GM18502 (cell line): ENCODE results near the gene CTSA.

Experiments
- ATAC-seq: cut with Tn5 transposase; IDR thresholded peaks from one replicate; pipeline ENCODE4 v1.9.1; 2021; ENCODE audit warnings: mild to moderate bottlenecking; ENCODE audit not compliant: unreplicated experiment, poor library complexity

The CTSA gene

GRCh38 chr20:45890985-45891983 lies at the start of gene CTSA, which contains the start of gene NEURL2:
Gene CTSA, plus strand, starts transcription at chr20:45891335. Its CDS starts 234 bp downstream, at chr20:45891569.
Gene NEURL2, minus strand, starts transcription at chr20:45891208. Its CDS starts 217 bp downstream, at chr20:45890991.
- ATAC-seq: peak; percentile 79

GRCh38 chr20:45841407-45842129 lies 49.6 kb upstream of the CTSA start:
- ATAC-seq: no peak

- ATAC-seq: no peak
These were observed 48.8 kb upstream of the CTSA start for GRCh38 chr20:45842169-45842812.

- ATAC-seq: no peak
These were observed 47.6 kb upstream of the CTSA start for GRCh38 chr20:45843506-45843905.

DNA sequence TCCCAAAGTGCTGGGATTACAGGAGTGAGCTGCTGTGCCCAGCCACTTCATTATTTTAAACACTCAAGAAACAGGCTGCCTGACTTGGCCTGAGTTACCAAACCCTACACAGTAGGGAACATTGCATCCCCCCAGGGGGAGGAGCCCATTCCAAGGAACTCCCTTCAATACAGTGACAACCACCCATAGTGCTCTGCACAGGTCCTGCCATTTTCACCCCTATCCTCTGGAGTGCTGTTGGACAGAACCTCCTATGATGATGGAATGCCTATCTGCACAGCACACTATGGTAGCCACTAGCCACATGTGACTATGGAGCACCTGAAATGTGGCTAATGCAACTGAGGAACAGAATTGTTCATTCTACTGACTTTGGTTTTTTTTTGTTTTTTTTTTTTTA lies 45.7 kb upstream of the CTSA start:
- ATAC-seq: no peak

GRCh38 chr20:45848421-45848820 lies 42.7 kb upstream of the CTSA start:
- ATAC-seq: no peak

- ATAC-seq: no peak
These were observed 42.1 kb upstream of the CTSA start for GRCh38 chr20:45848969-45849582.

- ATAC-seq: no peak
These were observed 40.9 kb upstream of the CTSA start for GRCh38 chr20:45850238-45850637.

DNA sequence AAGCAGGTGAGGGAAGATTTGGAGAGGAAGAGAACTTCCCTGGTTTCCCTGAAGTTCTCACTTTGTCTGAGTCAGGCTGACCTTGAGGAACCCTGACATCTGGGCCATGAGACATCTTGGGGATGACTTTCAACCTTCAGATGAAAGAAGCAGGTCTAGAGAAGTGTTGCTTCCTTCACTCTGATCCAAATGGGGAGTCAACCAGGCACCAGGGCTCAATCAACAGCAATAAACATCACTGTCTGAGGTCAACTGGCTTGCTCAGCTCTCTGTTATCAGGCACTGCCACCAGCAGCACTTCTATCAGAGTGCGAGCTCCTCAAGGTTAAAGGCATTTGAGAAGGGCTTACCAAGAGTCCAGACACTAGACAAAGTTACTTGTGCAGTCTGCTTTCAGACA lies 40.2 kb upstream of the CTSA start:
- no peak for ATAC-seq

GRCh38 chr20:45851501-45851900 lies 39.6 kb upstream of the CTSA start:
- no peak for ATAC-seq

DNA sequence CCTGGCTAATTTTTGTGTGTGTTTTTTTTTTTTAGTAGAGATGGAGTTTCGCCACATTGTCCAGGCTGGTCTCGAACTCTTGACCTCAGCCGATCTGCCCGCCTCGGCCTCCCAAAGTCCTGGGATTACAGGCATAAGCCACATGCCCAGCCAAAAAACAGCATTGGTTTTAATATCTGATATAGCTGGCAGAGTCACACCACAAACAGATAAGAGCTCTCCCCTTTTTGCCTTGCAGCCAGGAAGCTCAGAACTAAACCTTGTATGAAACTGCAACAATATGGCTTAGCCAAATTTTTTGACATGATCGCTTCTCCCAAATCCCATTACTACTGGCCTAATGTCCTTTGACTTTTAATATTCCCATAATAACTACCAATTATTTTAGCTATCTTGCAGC lies 38.8 kb upstream of the CTSA start:
- ATAC-seq: no peak

DNA sequence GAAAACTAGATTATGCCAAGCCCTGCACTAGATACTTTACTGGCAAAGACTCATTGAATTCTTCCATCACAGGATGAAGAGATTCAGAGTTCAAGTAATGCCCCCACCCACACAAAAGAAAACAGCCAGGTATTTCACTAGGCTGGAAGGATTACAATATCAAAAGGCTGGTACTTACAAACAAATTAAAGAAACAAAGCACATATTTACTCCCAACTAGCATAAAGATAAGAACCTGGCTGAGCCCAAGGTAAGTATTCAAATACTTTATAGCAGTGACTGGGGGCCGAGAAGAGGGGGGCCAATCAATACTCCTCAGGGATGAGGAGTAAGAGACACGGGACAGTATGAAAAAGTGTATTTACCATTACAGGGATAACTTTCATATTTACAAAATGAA lies 37.7 kb upstream of the CTSA start:
- ATAC-seq: no peak

GRCh38 chr20:45857114-45857881 lies 33.8 kb upstream of the CTSA start, which contains the start of the genes ACOT8 and ZSWIM3:
Gene ACOT8, minus strand, starts transcription at chr20:45857392. Its CDS starts 77 bp downstream, at chr20:45857315.
Gene ZSWIM3, plus strand, starts transcription at chr20:45857614. Its CDS starts 212 bp downstream, at chr20:45857826.
- peak; percentile 95 for ATAC-seq

- peak; percentile 29 for ATAC-seq
These were observed 33.3 kb upstream of the CTSA start for GRCh38 chr20:45857882-45858216.

- ATAC-seq: no peak
These were observed 31.2 kb upstream of the CTSA start for GRCh38 chr20:45859916-45860315.

DNA sequence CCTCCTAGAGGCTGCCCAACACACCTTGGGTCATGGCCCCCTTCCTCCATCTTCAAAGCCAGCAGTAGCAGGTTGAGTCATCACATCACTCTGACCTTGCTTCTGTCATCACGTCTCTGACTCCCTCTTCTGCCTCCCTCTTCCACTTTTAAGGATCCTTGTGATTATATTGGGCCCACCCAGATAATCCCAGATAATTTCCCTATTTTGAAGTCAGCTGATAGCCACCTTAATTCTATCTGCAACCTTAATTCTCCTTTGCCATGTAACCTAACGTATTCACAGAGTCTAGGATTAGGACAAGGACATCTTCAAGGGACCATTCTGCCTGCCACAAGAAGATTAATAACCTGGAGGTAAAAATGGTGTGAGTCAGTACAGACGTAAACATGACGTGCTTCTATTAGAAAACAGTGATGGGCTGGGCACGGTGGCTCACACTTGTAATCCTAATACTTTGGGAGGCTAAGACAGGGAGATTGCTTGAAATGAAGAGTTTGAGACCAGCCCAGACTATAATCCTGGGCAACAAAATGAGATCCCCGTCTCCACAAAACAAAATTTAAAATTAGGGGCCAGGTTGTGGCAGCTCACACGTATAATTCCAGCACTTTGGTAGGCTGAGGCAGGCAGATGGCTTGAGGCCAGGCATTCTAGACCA lies 30.4 kb upstream of the CTSA start:
- no peak for ATAC-seq

DNA sequence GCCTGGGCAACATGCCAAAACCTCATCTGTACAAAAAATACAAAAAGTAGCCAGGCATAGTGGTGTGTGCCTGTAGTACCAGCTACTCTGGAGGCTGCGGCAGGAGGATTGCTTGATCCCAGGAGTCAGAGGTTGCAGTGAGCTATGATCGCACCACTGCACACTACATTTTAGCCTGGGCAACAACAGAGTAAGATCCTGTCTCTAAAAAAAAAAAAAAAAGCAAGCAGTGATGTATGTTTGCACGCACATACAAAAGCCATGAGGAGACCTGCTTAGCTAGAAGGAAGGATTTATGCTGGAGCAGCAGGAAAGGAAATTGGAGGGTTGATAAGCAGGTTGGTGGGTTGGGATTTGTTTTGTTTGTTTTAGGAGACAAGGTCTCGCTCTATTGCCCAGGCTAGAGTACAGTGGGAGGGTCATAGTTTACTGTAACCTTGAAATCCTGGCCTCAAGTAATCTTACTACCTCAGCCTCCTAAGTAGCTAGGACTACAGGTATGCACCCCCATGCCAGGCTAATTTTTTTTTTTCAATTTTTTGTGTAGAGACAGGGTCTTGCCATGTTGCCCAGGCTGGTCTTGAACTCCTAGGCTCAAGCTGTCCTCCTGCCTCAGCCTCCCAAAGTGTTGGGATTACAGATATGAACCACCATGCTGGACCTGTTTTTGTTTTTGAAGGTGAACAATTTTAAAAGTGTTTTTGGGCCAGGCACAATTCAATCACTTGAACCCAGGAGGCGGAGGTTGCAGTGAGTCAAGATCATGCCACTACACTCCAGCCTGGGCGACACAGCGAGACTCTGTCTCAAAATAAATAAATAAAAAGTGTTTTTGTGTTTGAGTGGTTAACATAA lies 29.7 kb upstream of the CTSA start:
- no peak for ATAC-seq
